Fibroblast of lung (primary cell): ENCODE measurements around the gene ACOT9.

Experiments
- EZH2 ChIP-seq: IDR thresholded peaks from 2 replicates; pipeline ENCODE4 v1.5.1; 2012; ENCODE audit warnings: low read length, control low read depth, mild to moderate bottlenecking; ENCODE audit errors: missing control alignments
- TF ChIP-seq, protein P1 (sequence below), 2 donors: IDR thresholded peaks in 1 of 2; conservative IDR thresholded peaks in 1 of 2; 1 replicate in 1 of 2; 2 replicates in 1 of 2; pipeline ENCODE4 v1.5.1; 2011 to 2012; ENCODE audit warnings: low read length in 2 of 2, control low read depth in 1 of 2, inconsistent platforms in 1 of 2, low read depth in 1 of 2, mild to moderate bottlenecking in 1 of 2

DNA sequence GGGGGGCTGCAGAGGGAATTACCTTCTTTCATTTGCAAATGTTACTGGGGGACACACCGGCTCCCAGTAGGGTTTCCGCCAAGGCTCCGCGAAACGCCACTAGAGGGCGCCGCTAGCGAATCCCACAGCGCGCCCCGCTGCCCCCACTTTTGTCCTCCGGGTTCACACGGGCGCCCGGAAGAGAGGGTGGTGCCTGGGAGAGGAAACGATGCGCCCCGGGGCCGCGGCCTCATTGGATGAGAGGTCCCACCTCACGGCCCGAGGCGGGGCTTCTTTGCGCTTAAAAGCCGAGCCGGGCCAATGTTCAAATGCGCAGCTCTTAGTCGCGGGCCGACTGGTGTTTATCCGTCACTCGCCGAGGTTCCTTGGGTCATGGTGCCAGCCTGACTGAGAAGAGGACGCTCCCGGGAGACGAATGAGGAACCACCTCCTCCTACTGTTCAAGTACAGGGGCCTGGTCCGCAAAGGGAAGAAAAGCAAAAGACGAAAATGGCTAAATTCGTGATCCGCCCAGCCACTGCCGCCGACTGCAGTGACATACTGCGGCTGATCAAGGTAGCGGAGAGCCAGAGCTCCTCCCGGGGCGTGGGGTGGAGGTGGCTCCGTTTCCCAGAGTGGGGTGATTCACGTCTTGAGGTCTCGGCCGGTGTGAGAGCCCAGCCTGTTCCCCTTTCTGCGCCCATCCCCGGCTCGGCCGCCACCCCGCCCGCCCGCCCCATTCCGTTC is 40.0 kb upstream of the ACOT9 start, which contains the start of gene SAT1:
- no peak for TF ChIP-seq EZH2
- TF ChIP-seq, protein P1, sequence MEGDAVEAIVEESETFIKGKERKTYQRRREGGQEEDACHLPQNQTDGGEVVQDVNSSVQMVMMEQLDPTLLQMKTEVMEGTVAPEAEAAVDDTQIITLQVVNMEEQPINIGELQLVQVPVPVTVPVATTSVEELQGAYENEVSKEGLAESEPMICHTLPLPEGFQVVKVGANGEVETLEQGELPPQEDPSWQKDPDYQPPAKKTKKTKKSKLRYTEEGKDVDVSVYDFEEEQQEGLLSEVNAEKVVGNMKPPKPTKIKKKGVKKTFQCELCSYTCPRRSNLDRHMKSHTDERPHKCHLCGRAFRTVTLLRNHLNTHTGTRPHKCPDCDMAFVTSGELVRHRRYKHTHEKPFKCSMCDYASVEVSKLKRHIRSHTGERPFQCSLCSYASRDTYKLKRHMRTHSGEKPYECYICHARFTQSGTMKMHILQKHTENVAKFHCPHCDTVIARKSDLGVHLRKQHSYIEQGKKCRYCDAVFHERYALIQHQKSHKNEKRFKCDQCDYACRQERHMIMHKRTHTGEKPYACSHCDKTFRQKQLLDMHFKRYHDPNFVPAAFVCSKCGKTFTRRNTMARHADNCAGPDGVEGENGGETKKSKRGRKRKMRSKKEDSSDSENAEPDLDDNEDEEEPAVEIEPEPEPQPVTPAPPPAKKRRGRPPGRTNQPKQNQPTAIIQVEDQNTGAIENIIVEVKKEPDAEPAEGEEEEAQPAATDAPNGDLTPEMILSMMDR (conservative IDR thresholded peaks at IDR 0.05 in 1 of 2, IDR thresholded peaks at IDR 0.05 in 1 of 2; ENCODE audit: low read depth in 1 of 2, low read length in 2 of 2): peak; percentile 54 to 64
